AG04449 (cell line): Measurements from ENCODE around the gene LCN15.

Source experiments
- CTCF ChIA-PET: fragments of 350-600 bp; formaldehyde crosslinking; extraction: SDS; loops from one replicate; lab custom pipeline; 2021; ENCODE audit warnings: antibody characterized with exemption; lab: Yijun Ruan, JAX
- POLR2A ChIA-PET: fragments of 400-600, 350-600 bp; formaldehyde crosslinking; extraction: SDS; loops from one replicate; lab custom pipeline; 2020; ENCODE audit warnings: antibody characterized with exemption, inconsistent platforms; lab: Yijun Ruan, JAX
- DNase-seq: peaks from one replicate; pipeline ENCODE4 v3.0.0-alpha.2; 2010; ENCODE audit warnings: low read depth, low spot score
- H3K4me3 ChIP-seq: 2 replicates; pipeline ENCODE4 v1.5.1; 2011; ENCODE audit warnings: low read depth, mild to moderate bottlenecking, control low read depth, low read length
- TF ChIP-seq, protein P1 (sequence below): IDR thresholded peaks from one replicate; pipeline ENCODE4 v1.5.1; 2011; ENCODE audit warnings: mild to moderate bottlenecking, moderate library complexity, low read length, control low read depth, inconsistent platforms; ENCODE audit not compliant: insufficient read depth; ENCODE audit errors: missing control alignments

The LCN15 gene

DNA sequence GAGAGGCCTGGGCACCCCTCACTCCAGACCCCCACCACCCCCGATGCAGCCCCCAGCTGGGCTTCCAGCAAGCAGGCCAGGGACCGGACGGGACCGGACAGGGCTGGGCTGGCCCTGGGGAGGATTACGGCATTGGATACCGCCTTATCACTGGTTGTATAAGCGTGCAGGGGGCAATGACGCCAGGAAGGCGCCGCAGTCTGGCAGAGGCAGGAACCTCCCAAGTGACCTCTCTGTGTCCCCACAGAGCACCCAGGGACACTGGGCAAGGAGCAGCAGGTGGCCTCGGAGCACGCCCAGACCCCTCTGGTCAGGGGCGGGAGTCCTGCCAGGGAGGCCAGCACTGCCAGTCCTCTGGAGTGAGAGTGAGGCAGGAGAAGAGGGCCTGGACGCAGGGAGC is 723 bp upstream of the LCN15 start:
- TF ChIP-seq, protein P1, sequence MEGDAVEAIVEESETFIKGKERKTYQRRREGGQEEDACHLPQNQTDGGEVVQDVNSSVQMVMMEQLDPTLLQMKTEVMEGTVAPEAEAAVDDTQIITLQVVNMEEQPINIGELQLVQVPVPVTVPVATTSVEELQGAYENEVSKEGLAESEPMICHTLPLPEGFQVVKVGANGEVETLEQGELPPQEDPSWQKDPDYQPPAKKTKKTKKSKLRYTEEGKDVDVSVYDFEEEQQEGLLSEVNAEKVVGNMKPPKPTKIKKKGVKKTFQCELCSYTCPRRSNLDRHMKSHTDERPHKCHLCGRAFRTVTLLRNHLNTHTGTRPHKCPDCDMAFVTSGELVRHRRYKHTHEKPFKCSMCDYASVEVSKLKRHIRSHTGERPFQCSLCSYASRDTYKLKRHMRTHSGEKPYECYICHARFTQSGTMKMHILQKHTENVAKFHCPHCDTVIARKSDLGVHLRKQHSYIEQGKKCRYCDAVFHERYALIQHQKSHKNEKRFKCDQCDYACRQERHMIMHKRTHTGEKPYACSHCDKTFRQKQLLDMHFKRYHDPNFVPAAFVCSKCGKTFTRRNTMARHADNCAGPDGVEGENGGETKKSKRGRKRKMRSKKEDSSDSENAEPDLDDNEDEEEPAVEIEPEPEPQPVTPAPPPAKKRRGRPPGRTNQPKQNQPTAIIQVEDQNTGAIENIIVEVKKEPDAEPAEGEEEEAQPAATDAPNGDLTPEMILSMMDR: no peak
- POLR2A ChIA-PET: no interaction called here
- DNase-seq: no peak
- CTCF ChIA-PET: interaction anchor here (1.4 to 5.0 kb wide), 3 partner anchors 9 to 22 kb away, joined by 7 to 57 read pairs (median 9); no protein-coding TSS in a partner anchor
- no peak overlapping the region for H3K4me3 ChIP-seq

DNA sequence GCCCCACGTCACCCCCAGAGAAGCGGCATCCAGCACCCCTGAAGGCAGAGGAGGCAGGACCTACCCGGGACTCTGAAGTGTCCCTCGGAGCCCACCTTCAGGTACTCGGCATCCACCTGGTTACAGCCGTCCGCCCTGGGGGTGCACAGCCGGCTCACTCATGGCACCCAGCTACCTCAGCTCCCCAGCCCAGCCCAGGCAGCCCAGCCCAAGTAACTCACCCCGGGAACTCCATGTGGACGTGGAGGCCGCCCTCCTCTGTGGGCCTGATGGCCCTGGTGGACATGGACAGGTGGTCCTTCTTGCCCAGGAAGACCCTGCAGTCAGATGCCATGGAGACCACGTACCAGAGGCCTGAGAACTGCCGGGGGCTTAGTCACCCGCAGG is 676 bp downstream of the LCN15 start:
- TF ChIP-seq, protein P1: no peak
- CTCF ChIA-PET: interaction anchor here (1.4 to 4.7 kb wide), 4 partner anchors 8 to 24 kb away, joined by 3 to 41 read pairs (median 18); no protein-coding TSS in a partner anchor
- POLR2A ChIA-PET: no interaction called here
- no peak overlapping the region for H3K4me3 ChIP-seq
- DNase-seq: no peak

DNA sequence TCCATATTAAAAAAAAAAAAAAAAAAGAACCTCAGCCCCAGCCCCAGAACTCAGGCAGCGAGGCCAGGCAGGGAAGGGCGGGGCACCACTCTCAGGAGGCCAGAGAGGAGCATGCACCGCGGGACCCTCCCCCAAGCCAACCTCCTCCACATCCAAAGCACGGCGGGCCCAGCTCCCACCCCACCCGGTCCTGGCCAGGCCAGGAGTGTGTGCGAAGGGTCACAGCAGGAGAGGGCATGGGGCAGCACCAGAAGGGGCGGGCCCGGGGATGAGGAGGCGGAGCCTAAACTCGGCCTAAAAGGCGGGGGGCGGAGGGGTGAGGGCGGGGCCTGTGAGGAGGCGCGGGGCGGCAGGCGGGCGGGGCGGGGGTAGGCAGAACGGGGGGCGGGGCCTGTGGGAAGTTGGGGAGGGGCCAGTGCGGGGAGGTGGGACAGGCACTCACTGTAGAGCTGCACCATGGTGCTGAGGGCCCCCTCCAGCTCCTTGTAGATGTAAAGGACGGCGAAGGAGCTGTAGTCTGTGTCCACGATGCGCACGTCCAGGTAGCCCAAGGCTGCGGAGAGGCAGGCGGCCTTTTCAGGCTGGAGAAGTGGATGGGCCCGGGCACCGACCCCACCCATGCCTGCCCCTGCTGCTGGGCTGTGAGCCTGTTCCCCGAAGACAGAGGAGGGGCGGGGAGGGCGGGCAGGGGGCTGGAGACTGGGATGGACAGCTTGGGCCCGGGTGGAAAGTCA is 1.2 kb downstream of the LCN15 start:
- CTCF ChIA-PET: interaction anchor here (0.6 to 4.7 kb wide), 7 partner anchors 9 to 306 kb away, joined by 3 to 41 read pairs (median 8); no protein-coding TSS in a partner anchor
- no peak overlapping the region for H3K4me3 ChIP-seq
- TF ChIP-seq, protein P1: no peak
- POLR2A ChIA-PET: no interaction called here
- DNase-seq: no peak

DNA sequence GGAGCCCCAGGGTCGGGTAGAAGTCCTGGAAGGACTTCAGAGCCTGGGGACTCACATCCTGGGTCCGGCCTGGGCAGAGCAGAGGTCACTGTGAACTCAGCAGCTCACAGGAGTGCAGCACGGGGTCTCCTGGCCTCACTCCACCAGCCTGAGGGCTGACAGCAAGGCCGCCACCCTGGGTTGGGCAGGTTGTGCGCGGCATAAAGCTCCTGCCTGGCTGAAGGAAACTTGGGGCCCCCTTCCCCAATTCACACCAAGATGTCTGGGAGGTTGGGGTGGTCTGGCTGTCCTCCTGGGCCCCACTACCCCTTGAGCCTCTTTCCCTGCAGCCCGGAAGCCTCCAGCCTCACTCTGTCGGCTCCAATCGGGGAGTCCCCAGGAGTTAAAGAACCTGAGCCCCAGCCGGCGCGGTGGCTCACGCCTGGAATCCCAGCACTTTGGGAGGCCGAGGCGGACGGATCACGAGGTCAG is 2.1 kb downstream of the LCN15 start:
- POLR2A ChIA-PET: interaction anchor here (1.7 kb wide), 1 partner anchor 34 kb away, joined by 8 read pairs; no protein-coding TSS in a partner anchor
- no peak overlapping the region for H3K4me3 ChIP-seq
- TF ChIP-seq, protein P1: no peak
- CTCF ChIA-PET: interaction anchor here (0.6 to 4.7 kb wide), 8 partner anchors 7 to 307 kb away, joined by 3 to 41 read pairs (median 7); no protein-coding TSS in a partner anchor
- DNase-seq: no peak

DNA sequence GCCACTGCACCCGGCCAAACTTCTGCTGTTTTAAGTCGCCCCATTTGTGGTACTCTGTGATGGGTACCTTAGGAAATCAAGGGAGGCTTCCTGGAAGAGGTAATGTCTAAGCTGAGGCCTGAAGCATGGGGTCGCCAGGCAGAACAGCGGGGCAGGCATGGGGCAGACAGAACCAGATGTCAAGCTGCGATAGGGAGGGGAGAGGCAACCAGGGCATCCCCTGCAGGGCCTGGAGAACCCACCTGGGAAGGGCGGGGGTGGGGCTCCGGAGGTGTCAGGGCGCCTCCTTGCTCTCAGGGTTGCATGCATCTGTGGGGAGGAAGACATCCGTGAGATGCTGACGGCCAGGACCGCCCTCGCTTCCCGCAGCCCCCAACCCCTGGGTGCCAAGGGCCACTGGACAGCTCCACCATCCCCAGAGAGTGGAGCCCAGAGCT is 2.8 kb downstream of the LCN15 start:
- no peak overlapping the region for H3K4me3 ChIP-seq
- CTCF ChIA-PET: interaction anchor here (0.9 to 4.7 kb wide), 12 partner anchors 8 to 307 kb away, joined by 4 to 41 read pairs (median 7); no protein-coding TSS in a partner anchor
- TF ChIP-seq, protein P1: no peak
- no peak for DNase-seq
- POLR2A ChIA-PET: interaction anchor here (0.8 to 1.7 kb wide), 2 partner anchors 33 to 35 kb away, joined by 3 to 8 read pairs; no protein-coding TSS in a partner anchor
